AG09309 (cell line): ENCODE results near the gene ZCCHC17.
A peak's percentile ranks its signal among the peaks of the same experiment; 100 is the strongest.

Experiments
- DNase-seq: peaks from one replicate; pipeline ENCODE4 v3.0.0-alpha.2; 2010; ENCODE audit warnings: low read depth
- H3K4me3 ChIP-seq: 2 replicates; pipeline ENCODE4 v1.5.1; 2011; ENCODE audit warnings: mild to moderate bottlenecking, low read depth, low read length, moderate library complexity; ENCODE audit not compliant: control insufficient read depth
- CTCF ChIP-seq: IDR thresholded peaks from 2 replicates; pipeline ENCODE4 v1.5.1; 2011; ENCODE audit warnings: mild to moderate bottlenecking, low read depth, low read length, inconsistent platforms; ENCODE audit not compliant: insufficient read depth, control insufficient read depth; ENCODE audit errors: missing control alignments

ZCCHC17 gene

GRCh38 chr1:31387612-31388011 lies 90.8 kb downstream of the ZCCHC17 start:
- no peak for TF ChIP-seq CTCF
- H3K4me3 ChIP-seq, result no peak overlapping the region
- DNase-seq, result no peak

- TF ChIP-seq CTCF, result no peak
- DNase-seq, result no peak
- no peak overlapping the region for H3K4me3 ChIP-seq
Measured at GRCh38 chr1:31389616-31390015, 92.8 kb downstream of the ZCCHC17 start.

- TF ChIP-seq CTCF, result no peak
- no peak for DNase-seq
- H3K4me3 ChIP-seq, result no peak overlapping the region
Measured at GRCh38 chr1:31390071-31390470, 93.2 kb downstream of the ZCCHC17 start.

- DNase-seq, result no peak
- TF ChIP-seq CTCF, result no peak
- no peak overlapping the region for H3K4me3 ChIP-seq
Measured at GRCh38 chr1:31393463-31393862, 96.6 kb downstream of the ZCCHC17 start.

GRCh38 chr1:31394584-31395193 lies 97.9 kb downstream of the ZCCHC17 start:
- no peak for DNase-seq
- TF ChIP-seq CTCF, result peak; percentile 94
- no peak overlapping the region; the same call in 1 of the 2 replicates for H3K4me3 ChIP-seq

- H3K4me3 ChIP-seq, result no peak overlapping the region
- peak; percentile 51 for TF ChIP-seq CTCF
- DNase-seq, result peak; percentile 91
Measured at GRCh38 chr1:31396633-31397351, 100.0 kb downstream of the ZCCHC17 start.
